CD8-positive, alpha-beta memory T cell (primary cell): ENCODE measurements around the gene CEP72. TPM values are rescaled to one million over a fixed set of nuclear protein-coding genes. Genes with fewer than 3 reads are reported as not detected.

Source experiments
- CTCF ChIA-PET: fragments of 350-600 bp; sonication (Branson Sonifier 250); formaldehyde crosslinking; loops from one replicate; lab custom pipeline; 2021; ENCODE audit warnings: antibody characterized with exemption; lab: Charles Lee
- POLR2A ChIA-PET: fragments of 350-600 bp; sonication (Branson Sonifier 250); formaldehyde crosslinking; loops from one replicate; lab custom pipeline; 2021; ENCODE audit warnings: antibody characterized with exemption; lab: Charles Lee
- DNase-seq, 5 donors: peaks; one replicate each; pipeline versions ENCODE4 v3.0.0 to v3.0.0-alpha.2; 2020 to 2022; ENCODE audit warnings: mixed read lengths in 1 of 5
- H3K27ac ChIP-seq: one replicate; pipeline ENCODE4 v1.7.0; 2013; ENCODE audit warnings: low read depth, mild to moderate bottlenecking, low read length, moderate library complexity
- H3K27me3 ChIP-seq: 2 replicates; pipeline ENCODE4 v1.7.0; 2013; ENCODE audit warnings: low read length, mild to moderate bottlenecking; ENCODE audit not compliant: insufficient read depth, poor library complexity, severe bottlenecking
- H3K36me3 ChIP-seq: 2 replicates; pipeline ENCODE4 v1.7.0; 2013; ENCODE audit warnings: mild to moderate bottlenecking, low read length, moderate library complexity; ENCODE audit not compliant: insufficient read depth
- H3K4me1 ChIP-seq: 2 replicates; pipeline ENCODE4 v1.7.0; 2013; ENCODE audit warnings: mild to moderate bottlenecking, low read length, moderate library complexity; ENCODE audit not compliant: insufficient read depth
- H3K4me3 ChIP-seq: 2 replicates; pipeline ENCODE4 v1.7.0; 2013; ENCODE audit warnings: mild to moderate bottlenecking, low read length
- H3K9me3 ChIP-seq: 2 replicates; pipeline ENCODE4 v1.7.0; 2013; ENCODE audit warnings: mild to moderate bottlenecking, low read length
- H3K27ac Mint-ChIP-seq, 8 donors: one replicate each; pipeline ENCODE4 v1.8.0; 2020 to 2021; ENCODE audit warnings: mixed read lengths in 8 of 8, mild to moderate bottlenecking in 6 of 8, inconsistent platforms in 3 of 8, moderate library complexity in 3 of 8
- H3K27me3 Mint-ChIP-seq, 2 donors: one replicate each; pipeline ENCODE4 v1.8.0; 2020 to 2021; ENCODE audit warnings: mixed read lengths in 2 of 2, mild to moderate bottlenecking in 1 of 2, moderate library complexity in 1 of 2
- H3K36me3 Mint-ChIP-seq, 3 donors: one replicate each; pipeline ENCODE4 v1.8.0; 2020 to 2021; ENCODE audit warnings: mixed read lengths in 3 of 3, inconsistent platforms in 1 of 3, mild to moderate bottlenecking in 1 of 3
- H3K4me1 Mint-ChIP-seq, 3 donors: one replicate each; pipeline ENCODE4 v1.8.0; 2020 to 2021; ENCODE audit warnings: mixed read lengths in 3 of 3, inconsistent platforms in 1 of 3, mild to moderate bottlenecking in 1 of 3
- H3K4me3 Mint-ChIP-seq, 7 donors: one replicate each; pipeline ENCODE4 v1.8.0; 2020 to 2021; ENCODE audit warnings: mixed read lengths in 7 of 7, mild to moderate bottlenecking in 6 of 7, moderate library complexity in 4 of 7, inconsistent platforms in 2 of 7
- H3K9me3 Mint-ChIP-seq, 5 donors: one replicate each; pipeline ENCODE4 v1.8.0; 2020 to 2022; ENCODE audit warnings: mixed read lengths in 5 of 5, mild to moderate bottlenecking in 3 of 5, moderate library complexity in 2 of 5, inconsistent platforms in 1 of 5
- polyA plus RNA-seq: library from polyadenylated mRNA; unstranded; fragments of 300-500 nt; fragmentation: Illumina TruSeq; gene quantifications from one replicate; pipeline ENCODE4 v1.2.3, GENCODE V29; 2021
- total RNA-seq, 2 experiments: library from RNA; stranded (reverse); gene quantifications; one replicate each; pipeline ENCODE4 v1.2.3, GENCODE V29; 2021

Gene CEP72
- total and polyA plus RNA-seq, 3 experiments from 2014 or later = 4.2 to 21.0 (median 20.0) TPM

DNA sequence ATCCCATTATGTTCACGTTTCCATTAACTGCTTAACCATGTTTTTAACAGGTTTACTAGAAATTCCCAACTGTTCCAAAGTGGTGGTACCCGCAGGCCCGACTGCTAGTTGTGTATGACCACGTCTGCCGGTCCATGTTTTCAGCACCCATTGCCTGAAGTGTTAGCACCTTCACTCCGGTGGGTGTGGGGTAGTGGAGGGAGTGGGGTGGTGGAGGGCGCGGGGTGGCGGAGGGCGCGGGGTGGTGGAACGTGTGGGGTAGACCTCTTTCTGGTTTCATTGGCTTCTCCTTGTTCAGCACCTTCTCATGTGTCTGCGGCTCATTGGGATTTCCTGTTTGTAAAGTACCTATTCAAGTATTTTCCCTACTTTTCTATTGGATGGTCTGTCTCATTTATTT lies 43.3 kb downstream of the CEP72 start:
- H3K4me1 Mint-ChIP-seq = no peaks in the 10 kb centered on the region
- no peaks in the 10 kb centered on the region for H3K9me3 ChIP-seq
- ChIA-PET POLR2A (no interaction called here), CTCF (no interaction called here)
- peaks cover 10 to 63% (median 31%) of the 10 kb centered on the region in 3 donors for H3K36me3 Mint-ChIP-seq
- H3K4me3 Mint-ChIP-seq = no peak overlapping the region
- no peak overlapping the region for H3K27ac Mint-ChIP-seq
- no peak overlapping the region for H3K27ac ChIP-seq
- no peak for DNase-seq
- no peaks in the 10 kb centered on the region for H3K36me3 ChIP-seq
- no peak overlapping the region for H3K4me3 ChIP-seq
- no peaks in the 10 kb centered on the region for H3K27me3 ChIP-seq
- H3K9me3 Mint-ChIP-seq = no peaks in the 10 kb centered on the region
- H3K4me1 ChIP-seq = no peaks in the 10 kb centered on the region
- H3K27me3 Mint-ChIP-seq = no peaks in the 10 kb centered on the region

DNA sequence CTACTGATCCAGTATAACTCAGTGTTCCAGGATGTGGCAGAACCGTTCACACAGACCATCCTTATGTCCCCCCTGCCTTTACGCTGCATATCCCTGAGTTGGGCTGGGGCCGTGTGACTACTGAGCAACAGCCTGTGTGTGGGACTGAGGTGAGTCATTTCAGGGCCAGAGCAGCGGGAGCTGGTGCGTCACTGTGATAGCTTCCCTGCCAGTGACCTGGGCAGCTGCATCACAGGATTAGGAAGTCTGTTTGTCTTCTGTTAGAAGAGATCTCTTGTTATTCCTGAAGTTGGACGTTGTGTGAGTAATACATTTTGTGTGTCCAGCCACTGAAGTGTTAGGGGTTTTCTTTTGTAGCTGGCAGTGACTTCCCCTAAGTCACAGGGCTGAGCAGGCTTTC lies 45.4 kb downstream of the CEP72 start:
- CTCF ChIA-PET = interaction anchor here (0.7 kb wide), 1 partner anchor 12 kb away, joined by 3 read pairs; no protein-coding TSS in a partner anchor
- Histone ChIP-seq H3K27me3 (no peaks in the 10 kb centered on the region), H3K36me3 (no peaks in the 10 kb centered on the region), H3K4me1 (no peaks in the 10 kb centered on the region), H3K4me3 (no peak overlapping the region), H3K27ac (peak overlapping the region; percentile 47), H3K9me3 (no peaks in the 10 kb centered on the region)
- H3K27me3 Mint-ChIP-seq = no peaks in the 10 kb centered on the region
- no peaks in the 10 kb centered on the region for H3K9me3 Mint-ChIP-seq
- no peak overlapping the region for H3K4me3 Mint-ChIP-seq
- no peaks in the 10 kb centered on the region for H3K4me1 Mint-ChIP-seq
- DNase-seq = no peak
- peaks cover 10 to 69% (median 36%) of the 10 kb centered on the region in 3 donors for H3K36me3 Mint-ChIP-seq
- H3K27ac Mint-ChIP-seq = peak overlapping the region in 2 of 8 donors; percentile 10 to 43
- POLR2A ChIA-PET = no interaction called here

DNA sequence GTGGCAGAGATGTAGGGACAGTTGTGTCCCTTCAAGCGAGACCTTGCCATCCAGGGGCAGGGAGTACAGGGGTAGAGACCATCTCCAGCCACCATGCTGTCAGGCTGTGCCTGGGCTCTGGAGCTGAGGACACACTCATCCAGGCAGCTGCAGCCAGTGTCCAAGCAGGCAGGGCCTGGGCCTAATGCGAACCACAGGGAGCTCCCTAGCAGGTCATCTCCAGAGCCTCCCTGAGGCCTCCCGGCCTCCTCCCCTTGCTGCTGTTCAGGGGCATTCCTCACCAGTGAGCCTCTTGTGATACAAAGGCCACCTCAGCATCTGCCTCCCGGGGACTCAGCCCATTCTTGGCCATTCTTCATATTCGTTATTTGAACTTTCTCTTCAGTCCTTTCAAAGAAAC lies 46.0 kb downstream of the CEP72 start:
- DNase-seq = no peak
- CTCF ChIA-PET = no interaction called here

DNA sequence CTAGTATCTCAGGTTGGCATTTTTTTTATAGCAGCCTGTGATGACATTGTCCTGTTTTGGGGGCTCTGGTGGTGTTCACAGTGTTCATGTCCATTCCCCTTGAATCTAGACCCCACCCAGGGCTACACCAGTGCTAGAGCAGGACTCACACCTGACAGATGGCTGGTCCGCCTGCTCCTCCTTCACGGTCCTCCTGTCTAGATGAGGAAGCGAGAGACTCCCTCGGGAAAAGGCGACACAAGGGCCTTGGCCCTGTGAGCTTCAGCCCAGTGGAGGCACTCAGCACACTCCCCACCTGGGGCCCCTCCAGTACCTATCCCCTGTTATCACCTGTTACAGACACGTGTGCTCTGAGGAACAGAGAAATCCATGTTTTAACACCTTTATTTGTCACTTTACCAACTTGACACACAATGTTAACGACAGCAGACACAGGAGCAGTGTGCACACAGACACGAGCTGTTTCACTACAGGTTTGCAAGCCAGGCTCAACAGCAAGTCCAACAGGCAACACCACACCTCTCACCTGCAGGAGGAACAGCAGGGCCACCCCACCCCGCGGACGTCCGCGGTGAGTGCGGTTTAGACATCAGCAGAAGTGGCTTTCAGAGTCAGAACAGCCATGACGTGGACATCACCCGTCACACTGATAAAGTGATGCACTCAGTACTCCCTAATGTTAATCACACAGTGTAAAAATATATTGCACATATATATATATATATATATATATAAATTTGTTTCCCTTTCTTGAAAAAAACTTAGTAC lies 47.5 kb downstream of the CEP72 start:
- H3K4me3 ChIP-seq = no peak overlapping the region
- Mint-ChIP-seq H3K36me3 (peaks cover 10 to 64% (median 29%) of the 10 kb centered on the region in 3 donors), H3K4me3 (no peak overlapping the region), H3K27me3 (no peaks in the 10 kb centered on the region), H3K9me3 (no peaks in the 10 kb centered on the region), H3K4me1 (no peaks in the 10 kb centered on the region), H3K27ac (peak overlapping the region in 1 of 8 donors; percentile 10)
- no peaks in the 10 kb centered on the region for H3K36me3 ChIP-seq
- no peaks in the 10 kb centered on the region for H3K9me3 ChIP-seq
- ChIA-PET POLR2A (no interaction called here), CTCF (no interaction called here)
- no peaks in the 10 kb centered on the region for H3K27me3 ChIP-seq
- DNase-seq = no peak
- H3K4me1 ChIP-seq = no peaks in the 10 kb centered on the region
- H3K27ac ChIP-seq = no peak overlapping the region

More for the DNA sequence above, 46.0 kb downstream of the CEP72 start:
- Histone ChIP-seq H3K36me3 (no peaks in the 10 kb centered on the region), H3K27ac (peak overlapping the region; percentile 47), H3K27me3 (no peaks in the 10 kb centered on the region), H3K4me1 (no peaks in the 10 kb centered on the region), H3K9me3 (no peaks in the 10 kb centered on the region), H3K4me3 (no peak overlapping the region)
- Mint-ChIP-seq H3K36me3 (peaks cover 10 to 65% (median 35%) of the 10 kb centered on the region in 3 donors), H3K4me1 (no peaks in the 10 kb centered on the region), H3K9me3 (no peaks in the 10 kb centered on the region), H3K27ac (no peak overlapping the region), H3K4me3 (no peak overlapping the region), H3K27me3 (no peaks in the 10 kb centered on the region)
- POLR2A ChIA-PET = interaction anchor here (0.6 kb wide), 1 partner anchor 235 kb away, joined by 4 read pairs; the partner anchor contains the start of gene TRIP13

DNA sequence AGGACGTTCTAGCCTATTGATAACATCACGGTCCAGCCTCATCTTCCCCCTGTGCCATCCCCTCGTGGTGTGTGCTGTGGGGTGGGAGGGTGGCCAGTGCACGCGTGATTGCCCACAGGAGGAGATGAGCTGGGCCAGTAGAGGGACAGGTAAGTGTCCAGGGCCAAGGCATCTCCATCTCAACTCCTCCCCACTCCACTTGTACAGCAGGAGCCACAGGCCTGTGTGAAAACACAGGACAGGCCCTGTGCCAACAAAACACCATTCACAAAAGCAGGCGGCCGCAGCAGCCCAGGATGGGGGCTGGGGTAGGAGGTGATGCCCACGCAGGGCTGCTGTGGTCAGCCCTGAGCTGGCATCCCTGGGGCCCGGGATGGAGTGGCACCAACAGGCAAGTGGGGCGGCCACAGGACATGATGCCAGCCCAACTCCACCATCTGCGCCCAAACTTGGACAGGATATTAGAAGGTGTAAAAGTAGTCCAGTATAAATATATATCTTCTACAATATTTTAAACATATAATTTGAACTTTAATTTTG lies 48.4 kb downstream of the CEP72 start:
- POLR2A ChIA-PET = no interaction called here
- Histone ChIP-seq H3K36me3 (no peaks in the 10 kb centered on the region), H3K4me3 (no peak overlapping the region), H3K27ac (no peak overlapping the region), H3K9me3 (no peaks in the 10 kb centered on the region), H3K27me3 (no peaks in the 10 kb centered on the region), H3K4me1 (no peaks in the 10 kb centered on the region)
- Mint-ChIP-seq H3K9me3 (no peaks in the 10 kb centered on the region), H3K36me3 (peaks cover 10 to 64% (median 28%) of the 10 kb centered on the region in 3 donors), H3K27ac (peak overlapping the region in 1 of 8 donors; percentile 12), H3K4me1 (no peaks in the 10 kb centered on the region), H3K27me3 (no peaks in the 10 kb centered on the region), H3K4me3 (no peak overlapping the region)
- CTCF ChIA-PET = no interaction called here
- no peak for DNase-seq

DNA sequence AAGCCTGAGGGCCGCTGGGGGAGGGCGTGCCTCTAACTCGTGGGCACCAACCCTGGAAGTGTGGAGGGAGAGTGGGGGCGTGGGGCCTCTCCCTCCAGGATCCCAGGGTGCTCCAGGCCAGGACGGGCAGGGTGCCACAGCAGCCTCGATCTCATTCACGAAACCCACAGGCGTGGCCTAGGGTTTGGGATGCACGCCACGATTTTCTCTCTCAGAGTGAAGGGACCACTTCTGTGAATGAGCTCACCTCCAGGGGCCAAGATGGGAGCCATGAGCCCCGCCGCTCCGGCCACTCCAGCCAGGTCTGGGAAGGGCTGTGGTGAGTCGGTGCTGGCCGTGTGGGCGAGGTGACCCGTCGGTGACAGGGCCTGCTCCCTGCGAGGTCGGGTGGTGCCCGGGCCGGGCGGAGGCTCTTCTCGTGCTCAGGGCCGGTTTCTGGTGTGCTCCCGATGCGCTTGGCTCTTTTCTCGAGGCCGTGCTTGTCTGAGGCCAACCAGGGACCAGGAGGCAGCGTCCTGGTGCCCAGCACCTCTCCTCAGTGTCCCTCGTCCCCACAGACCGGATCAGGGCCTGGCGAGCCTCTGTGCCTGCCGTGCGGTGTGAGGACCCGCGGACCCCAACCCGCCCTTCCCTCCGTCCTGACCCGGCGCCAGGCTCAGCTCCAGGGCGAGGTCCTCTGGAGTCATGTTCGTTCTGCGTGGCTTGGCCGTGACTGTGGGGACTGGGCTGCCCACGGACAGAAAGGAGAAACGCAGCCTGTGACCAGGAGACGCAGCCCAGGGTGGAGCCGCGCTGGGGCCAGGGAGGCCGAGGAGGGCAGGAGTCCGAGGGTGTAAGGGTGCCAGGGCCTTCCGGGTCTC lies 50.0 kb downstream of the CEP72 start:
- Histone ChIP-seq H3K9me3 (no peaks in the 10 kb centered on the region), H3K4me1 (no peaks in the 10 kb centered on the region), H3K27ac (no peak overlapping the region), H3K27me3 (no peaks in the 10 kb centered on the region), H3K4me3 (no peak overlapping the region), H3K36me3 (no peaks in the 10 kb centered on the region)
- no peak for DNase-seq
- no peaks in the 10 kb centered on the region for H3K27me3 Mint-ChIP-seq
- peaks cover 10 to 54% (median 20%) of the 10 kb centered on the region in 3 donors for H3K36me3 Mint-ChIP-seq
- H3K9me3 Mint-ChIP-seq = no peaks in the 10 kb centered on the region
- ChIA-PET CTCF (no interaction called here), POLR2A (no interaction called here)
- no peak overlapping the region for H3K27ac Mint-ChIP-seq
- no peak overlapping the region for H3K4me3 Mint-ChIP-seq
- H3K4me1 Mint-ChIP-seq = no peaks in the 10 kb centered on the region

DNA sequence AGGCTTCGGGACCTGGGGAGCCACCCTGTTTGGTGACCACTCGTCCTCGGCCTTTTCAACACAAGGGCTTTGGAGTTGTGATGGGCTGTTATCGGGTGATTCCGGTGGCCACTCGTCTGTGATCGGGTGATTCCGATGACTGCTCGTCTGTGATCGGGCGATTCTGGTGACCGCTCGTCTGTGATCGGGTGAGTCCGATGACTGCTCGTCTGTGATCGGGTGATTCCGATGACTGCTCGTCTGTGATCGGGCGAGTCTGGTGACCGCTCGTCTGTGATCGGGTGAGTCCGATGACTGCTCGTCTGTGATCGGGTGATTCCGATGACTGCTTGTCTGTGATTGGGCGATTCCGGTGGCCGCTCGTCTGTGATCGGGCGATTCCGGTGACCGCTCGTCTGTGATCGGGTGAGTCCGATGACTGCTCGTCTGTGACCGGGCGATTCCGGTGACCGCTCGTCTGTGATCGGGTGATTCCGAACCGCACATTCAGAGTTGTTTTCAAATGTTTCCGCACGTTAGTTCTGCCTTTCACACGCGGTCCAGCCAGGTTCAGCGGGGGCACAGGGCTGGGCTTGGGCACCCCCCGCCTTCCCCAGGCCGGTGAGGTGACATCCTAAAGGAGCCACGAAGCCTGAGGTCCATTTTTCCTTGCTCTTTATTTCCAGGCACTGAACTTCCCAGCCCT lies 50.8 kb downstream of the CEP72 start:
- no peaks in the 10 kb centered on the region for H3K9me3 Mint-ChIP-seq
- ChIA-PET CTCF (no interaction called here), POLR2A (no interaction called here)
- Histone ChIP-seq H3K4me1 (no peaks in the 10 kb centered on the region), H3K36me3 (no peaks in the 10 kb centered on the region), H3K9me3 (no peaks in the 10 kb centered on the region), H3K4me3 (no peak overlapping the region), H3K27ac (no peak overlapping the region), H3K27me3 (no peaks in the 10 kb centered on the region)
- no peaks in the 10 kb centered on the region for H3K27me3 Mint-ChIP-seq
- peaks cover 0 to 4% (median 0%) of the 10 kb centered on the region in 3 donors for H3K4me1 Mint-ChIP-seq
- peaks cover 4 to 52% (median 18%) of the 10 kb centered on the region in 3 donors for H3K36me3 Mint-ChIP-seq
- no peak for DNase-seq
- no peak overlapping the region for H3K27ac Mint-ChIP-seq
- no peak overlapping the region for H3K4me3 Mint-ChIP-seq
